ENCODE results near the gene SMARCC2. TPM values are rescaled to one million over a fixed set of nuclear protein-coding genes. Genes with fewer than 3 reads are reported as not detected.
A peak's percentile ranks its signal among the peaks of the same experiment; 100 is the strongest.

SMARCC2 gene
- total RNA-seq (2021; fragmentation: NEBNext Ultra II Directional; extraction: Animal tissue kit (Norgen Biotek cat#: 25700)) = 10 to 100 TPM; 72.1 to 99.8 (median 87.1) TPM
- long read RNA-seq, partial matches to known transcripts = 27 of 40 reads
- long read RNA-seq, other reads (novel, unspliced or antisense) = 12 of 40 reads

- peak; percentile 80 for DNase-seq
- peak within 1 kb of the TSS; percentile 95 for H3K4me3 Mint-ChIP-seq
- TF ChIP-seq CTCF (IDR thresholded peaks at IDR 0.05) = peak; percentile 84
- peak within 1 kb of the TSS; percentile 89 for H3K27ac Mint-ChIP-seq
- H3K27me3 Mint-ChIP-seq (ENCODE audit: insufficient read depth) = peaks cover 7% of the 10 kb centered on the region
- 0 out of 2 replicates have a peak, but pooled peaks cover 3% of the 10 kb centered on the region for H3K9me3 Mint-ChIP-seq
- peaks cover 46% of the 10 kb centered on the region for H3K4me1 Mint-ChIP-seq (ENCODE audit: low read depth)
- H3K36me3 Mint-ChIP-seq (ENCODE audit: low read depth) = peaks cover 21% of the 10 kb centered on the region
These were observed at the start of gene SMARCC2 for GRCh38 chr12:56189099-56189917. SMARCC2 (minus strand) TSS chr12:56189483; CDS start chr12:56189461, 22 bp downstream.

DNA sequence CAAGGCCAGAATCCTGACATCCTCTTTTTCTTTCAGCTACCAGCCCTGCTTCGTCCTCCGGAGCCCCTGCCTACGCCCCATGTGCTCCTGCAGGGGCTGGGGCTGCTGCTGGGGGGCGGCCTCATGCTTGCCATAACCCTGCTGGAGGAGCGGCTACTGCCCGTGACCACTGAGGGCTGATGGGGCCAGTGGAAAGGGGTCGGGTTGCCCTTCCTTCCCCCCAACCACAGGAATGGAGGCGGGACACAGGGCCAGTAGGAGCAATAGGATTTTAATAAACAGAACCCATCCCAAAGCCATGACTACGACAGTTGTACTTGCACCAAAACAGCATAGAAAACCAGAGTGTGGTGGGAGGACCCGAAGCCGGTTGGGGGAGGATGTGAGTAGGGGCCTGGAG is 48.3 kb upstream of the SMARCC2 start:
- Mint-ChIP-seq H3K27me3 (ENCODE audit: insufficient read depth) (peaks cover 10% of the 10 kb centered on the region), H3K4me1 (ENCODE audit: low read depth) (no peaks in the 10 kb centered on the region), H3K9me3 (no peaks in the 10 kb centered on the region), H3K4me3 (no peak overlapping the region), H3K36me3 (ENCODE audit: low read depth) (peaks cover 13% of the 10 kb centered on the region), H3K27ac (no peak overlapping the region)
- TF ChIP-seq CTCF (IDR thresholded peaks at IDR 0.05) = no peak
- DNase-seq = no peak

GRCh38 chr12:56236985-56237384 is 47.7 kb upstream of the SMARCC2 start:
- Mint-ChIP-seq H3K27ac (peak overlapping the region; percentile 16; the same call in 1 of the 2 replicates), H3K27me3 (ENCODE audit: insufficient read depth) (peaks cover 10% of the 10 kb centered on the region), H3K36me3 (ENCODE audit: low read depth) (peaks cover 13% of the 10 kb centered on the region), H3K4me1 (ENCODE audit: low read depth) (no peaks in the 10 kb centered on the region), H3K4me3 (no peak overlapping the region), H3K9me3 (no peaks in the 10 kb centered on the region)
- DNase-seq = no peak
- TF ChIP-seq CTCF (IDR thresholded peaks at IDR 0.05) = no peak

DNA sequence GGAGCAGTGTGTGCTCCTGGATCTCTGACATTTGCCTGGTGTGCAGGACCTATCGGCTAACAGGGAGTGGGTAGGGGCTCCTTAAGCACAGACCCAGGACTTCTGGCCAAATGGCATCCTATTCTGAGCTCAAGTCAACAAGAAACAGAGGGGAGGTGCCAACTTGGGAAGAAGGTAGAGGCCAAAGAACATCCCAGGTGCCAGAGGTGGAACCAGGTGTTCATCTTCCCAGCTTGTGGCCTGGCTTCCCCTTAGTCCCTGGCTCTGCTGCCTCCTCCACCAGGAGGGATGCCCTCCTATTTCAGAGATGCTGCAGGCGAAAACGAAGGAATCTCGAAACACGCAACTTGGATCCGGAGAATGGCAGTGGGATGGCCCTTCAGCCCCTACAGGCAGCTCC is 46.8 kb upstream of the SMARCC2 start:
- no peak for TF ChIP-seq CTCF (IDR thresholded peaks at IDR 0.05)
- no peak overlapping the region; the same call in 1 of the 2 replicates for H3K27ac Mint-ChIP-seq
- H3K9me3 Mint-ChIP-seq = no peaks in the 10 kb centered on the region
- H3K4me3 Mint-ChIP-seq = no peak overlapping the region
- no peak for DNase-seq
- H3K27me3 Mint-ChIP-seq (ENCODE audit: insufficient read depth) = peaks cover 14% of the 10 kb centered on the region
- no peaks in the 10 kb centered on the region for H3K4me1 Mint-ChIP-seq (ENCODE audit: low read depth)
- H3K36me3 Mint-ChIP-seq (ENCODE audit: low read depth) = peaks cover 10% of the 10 kb centered on the region

DNA sequence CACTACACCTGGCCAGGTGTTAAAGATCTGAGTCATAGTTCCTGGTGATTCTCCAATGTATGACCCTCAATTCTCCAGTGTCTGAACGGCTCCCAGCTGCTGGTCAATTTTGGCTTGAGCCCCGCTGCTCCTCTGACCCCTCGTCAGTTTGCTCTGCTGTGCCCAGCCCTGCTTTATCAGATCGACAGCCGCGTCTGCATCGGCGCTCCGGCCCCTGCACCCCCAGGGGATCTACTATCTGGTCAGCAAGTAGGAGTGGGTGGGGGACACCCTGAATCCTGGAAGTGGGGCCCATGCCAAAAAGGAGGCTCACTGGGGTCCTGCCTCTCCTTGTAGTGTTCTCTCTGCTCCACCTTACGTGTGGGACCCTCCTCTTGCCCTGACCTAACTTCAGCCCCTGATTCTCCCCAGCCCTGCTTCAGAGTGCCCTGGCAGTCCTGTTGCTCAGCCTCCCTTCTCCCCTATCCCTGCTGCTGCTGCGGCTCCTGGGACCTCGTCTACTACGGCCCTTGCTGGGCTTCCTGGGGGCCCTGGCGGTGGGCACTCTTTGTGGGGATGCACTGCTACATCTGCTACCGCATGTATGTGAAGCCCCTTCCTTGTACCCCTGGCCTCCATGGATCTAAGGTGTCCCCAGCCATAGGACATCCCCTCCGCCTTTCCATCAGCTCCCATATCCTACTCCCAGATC is 45.6 kb upstream of the SMARCC2 start:
- H3K27ac Mint-ChIP-seq = peak overlapping the region; percentile 19; the same call in 1 of the 2 replicates
- DNase-seq = no peak

More for the DNA sequence above, 45.6 kb upstream of the SMARCC2 start:
- H3K4me1 Mint-ChIP-seq (ENCODE audit: low read depth) = no peaks in the 10 kb centered on the region
- peaks cover 16% of the 10 kb centered on the region for H3K27me3 Mint-ChIP-seq (ENCODE audit: insufficient read depth)
- no peak overlapping the region; the same call in 1 of the 2 replicates for H3K4me3 Mint-ChIP-seq
- TF ChIP-seq CTCF (IDR thresholded peaks at IDR 0.05) = no peak
- peaks cover 5% of the 10 kb centered on the region for H3K36me3 Mint-ChIP-seq (ENCODE audit: low read depth)
- H3K9me3 Mint-ChIP-seq = no peaks in the 10 kb centered on the region

Data from HFFc6 (cell line).